OCI-LY3 (cell line): ENCODE results near the gene AUTS2.

Experiments used
- EZH2phosphoT487 ChIP-seq: fragments of 200-600 bp; shearing (Covaris generic); IDR thresholded peaks from 2 replicates; pipeline ENCODE4 v1.6.1; 2018; ENCODE audit warnings: antibody characterized with exemption, mixed run types, low read depth
- TF ChIP-seq, protein P1 (sequence below): fragments of 200-600, 300-600 bp; sonication (generic); IDR thresholded peaks from 2 replicates; pipeline ENCODE4 v1.5.1; 2014; ENCODE audit warnings: antibody characterized with exemption, low read length, low read depth

GRCh38 chr7:69625798-69626197, 27.5 kb downstream of the AUTS2 start:
- TF ChIP-seq, protein P1, sequence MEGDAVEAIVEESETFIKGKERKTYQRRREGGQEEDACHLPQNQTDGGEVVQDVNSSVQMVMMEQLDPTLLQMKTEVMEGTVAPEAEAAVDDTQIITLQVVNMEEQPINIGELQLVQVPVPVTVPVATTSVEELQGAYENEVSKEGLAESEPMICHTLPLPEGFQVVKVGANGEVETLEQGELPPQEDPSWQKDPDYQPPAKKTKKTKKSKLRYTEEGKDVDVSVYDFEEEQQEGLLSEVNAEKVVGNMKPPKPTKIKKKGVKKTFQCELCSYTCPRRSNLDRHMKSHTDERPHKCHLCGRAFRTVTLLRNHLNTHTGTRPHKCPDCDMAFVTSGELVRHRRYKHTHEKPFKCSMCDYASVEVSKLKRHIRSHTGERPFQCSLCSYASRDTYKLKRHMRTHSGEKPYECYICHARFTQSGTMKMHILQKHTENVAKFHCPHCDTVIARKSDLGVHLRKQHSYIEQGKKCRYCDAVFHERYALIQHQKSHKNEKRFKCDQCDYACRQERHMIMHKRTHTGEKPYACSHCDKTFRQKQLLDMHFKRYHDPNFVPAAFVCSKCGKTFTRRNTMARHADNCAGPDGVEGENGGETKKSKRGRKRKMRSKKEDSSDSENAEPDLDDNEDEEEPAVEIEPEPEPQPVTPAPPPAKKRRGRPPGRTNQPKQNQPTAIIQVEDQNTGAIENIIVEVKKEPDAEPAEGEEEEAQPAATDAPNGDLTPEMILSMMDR: no peak
- no peak for TF ChIP-seq EZH2phosphoT487
